Ammon's horn (tissue), 1 donor: ENCODE measurements around the gene MAVS.
A peak's percentile ranks its signal among the peaks of the same experiment; 100 is the strongest.
"Not testable (repeated sequence)": the region's sequence is repeated elsewhere in the genome, so short reads cannot be mapped to it uniquely, and the experiment has no call there.

Source experiments
- DNase-seq: peaks from one replicate; pipeline ENCODE4 v3.0.0-alpha.2; 2016; ENCODE audit warnings: low spot score

The MAVS gene

GRCh38 chr20:3815703-3816315 is 30.8 kb upstream of the MAVS start:
- no peak for DNase-seq

- DNase-seq: peak; percentile 64
Observed at GRCh38 chr20:3818155-3819151, 28.2 kb upstream of the MAVS start.

GRCh38 chr20:3819411-3820047 is 27.1 kb upstream of the MAVS start:
- DNase-seq: no peak

- peak; percentile 98 for DNase-seq
Observed at GRCh38 chr20:3820048-3820900, 26.4 kb upstream of the MAVS start, which contains the start of gene AP5S1. Gene AP5S1 (plus strand): TSS chr20:3820547. CDS start chr20:3822118, 1,571 bp downstream.

DNA sequence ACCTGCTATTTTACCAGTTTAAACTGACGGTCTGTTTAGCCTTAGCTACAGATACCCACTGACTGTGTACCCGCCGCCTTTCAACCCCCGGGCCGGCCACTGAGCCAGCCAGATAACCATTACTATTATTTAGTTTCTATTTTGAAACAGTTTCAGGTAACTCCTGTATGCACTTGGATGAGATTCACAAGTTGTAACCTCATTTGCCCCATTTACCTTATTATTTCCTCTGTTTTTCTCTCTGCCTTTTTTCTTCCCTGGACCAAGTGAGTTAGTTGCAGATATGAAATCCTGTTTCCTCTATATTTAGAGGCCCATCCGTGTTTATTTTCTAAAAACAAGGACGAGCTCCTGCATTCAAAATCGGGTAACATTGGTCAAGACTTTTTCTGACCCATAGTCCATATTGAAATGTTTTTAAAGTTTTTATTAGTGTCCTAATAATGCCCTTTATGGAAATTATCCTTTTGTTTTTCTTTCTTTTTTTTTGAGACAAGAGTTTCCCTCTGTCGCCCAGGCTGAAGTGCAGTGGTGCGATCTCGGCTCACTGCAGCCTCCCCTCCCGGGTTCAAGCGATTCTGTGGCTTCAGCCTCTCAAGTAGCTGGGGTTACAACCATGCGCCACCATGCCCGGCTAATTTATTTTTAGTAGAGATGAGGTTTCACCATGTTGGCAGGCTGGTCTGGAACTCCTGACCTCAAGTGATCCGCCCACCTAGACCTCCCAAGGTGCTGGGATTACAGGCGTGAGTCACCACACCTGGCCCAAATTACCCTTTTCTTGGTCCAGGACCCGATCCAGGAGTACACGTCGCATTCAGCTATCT is 25.5 kb upstream of the MAVS start:
- DNase-seq: no peak

DNA sequence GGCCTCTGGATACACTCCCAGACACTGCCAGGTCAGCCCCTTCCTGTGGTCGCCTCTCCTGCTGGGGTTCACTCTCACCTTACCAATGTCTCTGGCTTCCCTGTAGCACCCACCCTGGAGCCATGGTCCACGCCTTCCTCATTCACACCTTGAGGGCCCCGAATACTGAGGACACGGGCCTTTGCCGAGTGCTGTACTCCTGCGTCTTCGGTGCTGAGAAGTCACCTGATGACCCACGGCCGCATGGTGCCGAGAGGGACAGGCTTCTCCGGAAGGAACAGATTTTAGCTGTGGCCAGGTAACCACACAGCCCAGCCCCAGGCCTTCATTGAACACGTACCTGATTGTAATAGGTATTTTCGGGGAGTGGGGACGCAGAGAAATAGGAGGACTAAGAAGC is 24.6 kb upstream of the MAVS start:
- DNase-seq: no peak

DNA sequence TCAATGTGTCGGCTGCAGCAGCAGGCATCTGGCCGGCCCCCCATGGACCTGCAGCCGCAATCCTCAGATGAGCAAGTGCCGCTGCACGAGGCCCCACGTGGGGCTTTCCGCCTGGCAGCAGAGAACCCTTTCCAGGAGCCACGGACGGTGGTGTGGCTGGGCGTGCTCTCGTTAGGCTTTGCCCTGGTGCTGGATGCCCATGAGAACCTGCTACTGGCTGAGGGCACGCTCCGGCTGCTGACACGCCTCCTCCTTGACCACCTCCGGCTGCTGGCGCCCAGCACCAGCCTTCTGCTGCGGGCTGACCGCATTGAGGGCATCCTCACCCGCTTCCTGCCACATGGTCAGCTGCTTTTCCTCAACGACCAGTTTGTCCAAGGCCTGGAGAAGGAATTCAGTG is 22.8 kb upstream of the MAVS start:
- no peak for DNase-seq

DNA sequence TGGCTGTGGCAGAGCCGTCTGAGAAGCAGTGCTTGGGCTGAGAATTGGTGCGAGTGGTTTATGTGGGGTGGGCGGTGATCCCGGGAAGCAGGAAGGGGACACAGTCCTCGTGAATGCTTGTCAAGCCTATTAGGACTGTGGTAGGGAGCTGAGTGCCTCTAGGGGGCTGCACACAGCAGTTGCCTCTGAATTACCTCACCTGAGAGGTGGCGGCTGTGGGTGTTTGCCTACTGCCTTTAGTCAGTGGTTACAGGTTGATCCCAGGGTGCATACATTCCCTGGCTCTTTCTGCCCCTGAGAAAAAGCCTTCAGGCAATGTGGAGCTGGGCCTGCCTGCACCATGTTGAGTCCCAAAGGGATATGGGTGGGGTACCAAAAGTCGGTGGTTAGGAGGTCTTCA is 21.1 kb upstream of the MAVS start:
- no peak for DNase-seq

- DNase-seq: no peak
Observed at GRCh38 chr20:3826420-3826819, 20.2 kb upstream of the MAVS start.

- no peak for DNase-seq
Observed at GRCh38 chr20:3828798-3829197, 17.8 kb upstream of the MAVS start.

- DNase-seq: not testable (repeated sequence)
Observed at GRCh38 chr20:3829891-3830290, 16.7 kb upstream of the MAVS start.

DNA sequence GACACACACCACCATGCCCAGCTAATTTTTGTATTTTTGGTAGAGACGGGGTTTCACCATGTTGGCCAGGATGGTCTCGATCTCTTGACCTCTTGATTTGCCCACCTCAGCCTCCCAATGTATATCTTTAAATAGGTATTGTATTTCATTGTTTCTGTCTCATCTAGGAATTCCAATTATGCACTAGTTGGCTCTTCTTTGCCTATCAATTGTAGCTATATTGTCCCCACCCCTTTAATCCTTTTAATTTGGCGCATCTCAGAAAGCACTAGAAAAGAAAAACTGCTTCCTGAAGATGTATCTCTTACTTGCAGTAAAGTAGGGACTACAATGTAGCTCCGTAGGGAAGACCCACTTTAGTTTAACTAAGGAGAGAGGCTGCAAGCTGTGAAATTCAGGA is 10.5 kb upstream of the MAVS start:
- DNase-seq: no peak

DNA sequence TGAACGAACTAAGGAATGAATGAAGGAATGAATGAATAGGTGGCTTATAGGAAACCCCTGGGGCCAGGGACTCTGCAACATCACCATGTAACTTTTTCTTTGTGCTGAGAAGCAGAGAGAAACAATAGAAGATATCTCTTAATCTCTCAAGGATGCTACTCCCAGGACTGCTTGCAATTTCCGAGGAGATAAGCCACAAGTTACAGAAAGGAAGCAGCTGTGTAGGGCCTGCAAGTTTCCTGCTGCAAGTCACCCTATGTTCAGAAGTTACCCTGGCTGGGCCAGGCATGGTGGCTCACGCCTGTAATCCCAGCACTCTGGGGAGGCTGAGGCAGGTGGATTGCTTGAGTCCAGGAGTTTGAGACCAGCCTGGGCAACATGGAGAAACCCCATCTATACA is 7.3 kb upstream of the MAVS start:
- no peak for DNase-seq

DNA sequence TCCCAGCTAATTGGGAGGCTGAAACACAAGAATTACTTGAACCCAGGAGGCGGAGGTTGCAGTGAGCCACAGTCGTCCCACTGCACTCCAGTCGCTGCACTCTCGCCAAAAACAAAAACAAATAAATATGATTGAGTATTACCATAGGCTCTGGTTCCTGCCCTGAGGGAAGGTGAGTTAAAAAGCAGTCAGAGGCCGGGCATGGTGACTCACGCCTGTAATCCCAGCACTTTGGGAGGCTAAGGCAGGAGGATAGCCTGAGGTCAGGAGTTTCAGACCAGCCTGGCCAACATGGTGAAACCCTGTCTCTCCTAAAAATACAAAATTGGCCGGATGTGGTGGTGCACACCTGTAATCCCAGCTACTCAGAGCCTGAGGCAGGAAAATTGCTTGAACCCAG is 6.4 kb upstream of the MAVS start:
- not testable (repeated sequence) for DNase-seq

DNA sequence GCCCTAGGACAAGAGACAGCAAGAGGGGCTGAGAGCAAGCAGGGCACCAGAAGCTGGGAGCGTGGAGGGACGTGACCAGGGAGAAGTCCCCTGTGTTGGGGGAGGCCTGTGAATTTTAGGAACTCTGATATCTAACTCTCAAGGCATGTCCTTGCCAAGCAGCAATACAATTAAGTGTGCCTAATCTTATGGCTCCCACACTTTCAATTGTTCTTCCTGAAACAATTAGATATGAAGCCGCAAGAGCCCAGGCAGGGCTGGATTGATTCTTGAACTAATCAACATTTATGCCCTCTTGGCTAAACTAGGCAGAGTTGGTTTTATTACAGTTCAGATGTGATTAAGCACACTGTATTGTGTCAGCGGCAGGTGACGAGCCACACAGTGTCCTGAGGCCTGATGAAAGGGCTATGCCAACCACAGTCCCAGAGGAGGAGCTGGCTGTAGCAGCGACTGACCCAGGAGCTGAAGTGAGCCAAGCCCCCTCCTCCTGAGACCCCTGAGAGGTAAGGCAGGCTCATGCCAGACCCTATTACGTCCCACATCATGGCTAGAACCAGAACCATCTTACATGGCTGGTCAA is 4.2 kb upstream of the MAVS start:
- DNase-seq: no peak

GRCh38 chr20:3843490-3843889 is 3.1 kb upstream of the MAVS start:
- no peak for DNase-seq

- not testable (repeated sequence) for DNase-seq
Observed at GRCh38 chr20:3843990-3844619, 2.5 kb upstream of the MAVS start.

DNA sequence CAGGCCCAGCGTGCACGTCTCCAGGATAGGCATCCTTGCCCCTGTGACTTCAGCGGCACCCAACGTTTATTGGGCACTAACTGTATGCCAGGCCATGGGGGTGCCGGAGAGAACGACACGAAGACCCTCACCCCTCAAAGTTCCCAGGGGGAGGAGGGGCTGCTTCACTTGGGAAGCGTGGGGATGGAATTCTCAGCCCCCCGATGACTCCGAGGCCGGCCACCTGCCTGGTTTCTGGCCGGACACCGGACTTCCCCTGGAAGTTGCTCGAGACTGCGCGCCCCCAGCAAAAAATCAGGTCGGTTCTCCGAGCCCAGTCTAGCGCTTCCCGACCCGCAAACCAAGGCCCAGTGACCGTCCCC is 275 bp upstream of the MAVS start:
- DNase-seq: peak; percentile 47

GRCh38 chr20:3847429-3847940 is 851 bp downstream of the MAVS start:
- DNase-seq: no peak

- DNase-seq: no peak
Observed at GRCh38 chr20:3848565-3848964, 1.9 kb downstream of the MAVS start.
